ENCODE data around the gene GDF7.

GDF7 gene

DNA sequence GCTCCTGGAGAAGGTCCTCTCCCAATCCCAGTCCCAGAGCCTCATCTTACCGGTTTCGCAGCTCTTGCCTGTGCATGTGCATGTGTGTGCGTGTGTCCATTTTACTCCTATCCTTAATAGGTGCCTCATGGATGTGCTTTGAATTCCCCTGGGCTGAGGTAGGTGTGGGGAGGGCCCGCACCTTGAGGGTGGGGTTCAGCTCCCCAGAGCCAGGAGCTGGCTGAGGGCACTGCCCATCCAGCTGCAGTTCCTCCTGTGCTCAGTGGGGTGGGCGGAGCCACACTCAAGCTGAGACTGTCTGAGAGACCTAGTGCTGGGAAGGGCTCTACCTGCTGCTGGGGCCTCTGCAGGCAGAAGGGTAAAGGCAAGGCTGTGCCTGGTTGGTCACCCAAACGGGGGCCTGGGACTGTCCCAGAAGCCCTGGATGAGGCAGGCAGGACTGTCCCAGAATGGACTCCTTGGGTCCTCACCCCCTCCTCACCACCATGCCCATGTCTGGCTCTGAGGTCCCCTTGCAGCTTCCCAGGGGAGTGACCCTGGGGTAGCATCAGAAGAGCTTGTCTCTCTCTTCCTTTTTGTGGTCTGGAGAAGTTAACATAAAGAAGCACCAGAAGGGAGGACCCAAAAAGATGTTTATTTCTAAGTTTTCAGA is 8.9 kb downstream of the GDF7 start:
- no peak for DNase-seq

DNA sequence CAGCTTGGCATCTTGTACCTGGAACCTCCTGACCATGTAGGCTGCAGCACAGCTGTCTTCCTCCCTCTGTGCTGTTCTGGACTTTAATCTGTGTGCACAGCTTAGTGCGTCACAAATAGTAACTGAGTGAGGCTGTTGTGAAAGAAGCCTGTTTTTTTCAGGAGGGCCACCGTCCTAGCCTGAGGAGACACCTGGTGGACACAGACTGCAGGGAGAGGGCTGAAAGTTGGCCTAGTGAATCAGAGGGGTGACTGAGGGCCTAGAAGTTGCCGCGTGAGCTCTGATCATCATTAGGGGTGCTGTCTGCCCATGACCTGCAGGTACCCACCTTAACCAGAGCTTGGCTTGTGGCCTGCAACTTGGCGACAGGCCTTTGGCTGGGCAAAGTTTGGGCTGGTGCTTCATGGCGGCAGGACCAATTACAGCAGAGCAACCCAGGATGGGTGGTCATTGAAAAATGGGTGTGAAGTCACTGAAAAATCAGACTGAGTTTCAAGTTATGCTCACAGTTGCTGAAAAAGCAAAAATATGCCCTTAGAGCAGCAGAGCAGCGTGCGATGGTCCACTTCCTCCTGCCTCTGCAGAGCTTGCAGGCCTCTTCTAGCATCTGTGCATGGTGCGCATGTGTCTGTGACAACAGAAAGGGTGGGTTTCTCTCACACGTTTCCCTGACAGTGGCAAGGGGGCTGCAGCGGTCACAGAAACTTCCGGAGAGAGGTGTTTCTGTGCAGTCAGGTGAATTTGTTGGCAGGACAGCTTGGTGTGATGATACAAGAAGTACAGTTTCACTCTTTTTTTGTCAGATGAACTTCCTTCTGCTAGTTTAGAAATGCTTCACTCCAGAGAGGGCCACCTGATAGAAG is 9.6 kb downstream of the GDF7 start:
- DNase-seq = no peak

DNA sequence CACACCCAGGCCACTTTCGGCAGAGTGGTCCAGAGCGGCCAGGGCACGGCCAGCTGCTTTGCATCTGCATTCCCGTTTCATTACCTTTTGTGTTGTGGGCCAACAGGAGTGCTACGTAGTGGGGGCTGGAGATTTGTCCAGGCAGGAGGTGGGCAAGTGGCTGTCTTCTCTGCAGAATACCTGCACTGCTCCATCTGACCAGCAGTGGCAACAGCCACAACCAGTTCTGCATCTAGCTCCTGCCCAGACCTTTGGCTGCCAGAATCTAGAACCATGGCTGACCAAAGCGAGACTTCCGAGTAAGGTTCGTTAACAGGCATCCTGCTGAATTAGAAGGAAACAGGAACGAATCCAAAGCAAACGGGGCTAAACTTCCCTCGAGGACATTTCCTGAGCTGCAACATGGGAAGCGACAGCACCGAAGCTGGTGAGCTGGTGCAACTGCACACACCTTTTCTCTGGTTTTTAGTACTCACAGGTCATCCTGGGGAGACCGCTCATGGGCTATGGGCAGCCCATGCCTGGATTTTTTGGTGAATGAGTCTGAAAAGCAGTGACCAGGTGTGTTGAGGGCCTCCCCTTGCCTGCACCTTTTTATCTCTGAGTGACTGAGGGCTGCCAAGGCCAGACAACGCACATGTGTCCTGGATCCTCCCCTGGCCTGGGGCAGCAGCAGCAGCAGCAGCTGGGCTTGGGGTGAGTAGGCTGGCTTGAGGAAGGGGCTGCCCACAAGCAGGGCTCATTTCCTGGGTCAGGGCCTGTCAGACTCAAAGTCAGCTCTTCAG is 10.5 kb downstream of the GDF7 start:
- no peak for DNase-seq

DNA sequence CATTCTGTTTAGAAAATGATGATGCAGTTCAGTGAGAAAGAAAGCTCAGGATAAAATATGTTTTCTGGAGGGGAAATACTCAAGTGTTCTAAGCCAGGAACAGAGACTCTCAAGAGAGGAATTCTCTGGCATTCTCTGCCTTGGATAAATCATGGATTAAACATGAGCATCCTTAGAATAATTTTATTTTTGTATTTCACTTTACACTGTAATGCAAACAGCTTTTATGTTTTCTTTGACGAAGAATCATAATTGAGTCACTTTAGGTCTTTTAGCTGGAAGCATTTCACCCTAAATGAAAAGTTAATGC is 11.1 kb downstream of the GDF7 start:
- no peak for DNase-seq

DNA sequence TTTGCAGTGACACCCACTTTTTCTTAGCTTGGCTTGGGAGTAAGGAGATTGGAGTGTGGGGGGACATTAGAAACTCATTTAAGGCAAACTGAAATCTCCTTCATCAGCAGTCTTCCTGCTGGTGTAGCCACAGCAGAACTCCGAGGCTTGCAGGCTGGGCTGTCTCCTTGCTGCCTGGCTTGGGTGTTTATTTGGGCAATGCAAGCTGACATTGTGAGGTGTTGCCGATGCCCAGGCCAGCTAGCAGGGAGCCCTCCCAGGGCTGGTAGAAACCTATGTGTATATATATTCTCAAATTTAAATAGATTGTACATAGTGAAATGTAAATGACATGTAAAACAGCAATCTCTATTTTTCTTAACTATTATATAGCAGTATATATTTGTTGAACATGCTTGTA is 11.8 kb downstream of the GDF7 start:
- DNase-seq = no peak

DNA sequence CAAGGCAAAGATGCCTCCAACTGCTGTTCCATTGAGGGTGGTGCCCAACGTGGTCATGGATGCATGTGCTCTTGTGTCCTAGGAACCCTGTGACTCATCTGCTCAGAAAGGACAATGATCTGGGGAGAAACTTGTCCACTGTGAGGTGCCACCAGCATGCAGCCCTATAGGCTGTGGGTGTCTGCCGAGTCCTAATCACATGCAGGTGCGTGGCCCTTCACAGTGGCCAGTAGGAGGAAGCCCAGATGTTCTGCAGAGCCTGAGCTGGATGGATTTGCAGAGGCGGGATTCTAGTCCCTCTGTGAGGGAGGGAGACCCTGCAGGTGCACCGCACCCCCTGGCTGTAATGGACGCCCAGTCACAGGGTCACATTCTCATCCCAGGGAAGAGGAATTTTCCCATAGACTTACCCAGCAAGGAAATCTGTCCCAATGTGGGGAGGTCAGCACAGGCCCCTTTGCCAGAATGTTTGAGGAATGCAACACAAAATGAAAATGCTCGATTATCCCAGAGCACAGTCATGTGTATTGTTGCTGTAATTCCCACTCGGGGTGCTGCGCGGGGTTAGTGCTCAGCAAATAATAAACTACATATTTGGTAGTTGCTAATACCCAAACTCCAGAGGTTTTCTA is 13.9 kb downstream of the GDF7 start:
- no peak for DNase-seq

DNA sequence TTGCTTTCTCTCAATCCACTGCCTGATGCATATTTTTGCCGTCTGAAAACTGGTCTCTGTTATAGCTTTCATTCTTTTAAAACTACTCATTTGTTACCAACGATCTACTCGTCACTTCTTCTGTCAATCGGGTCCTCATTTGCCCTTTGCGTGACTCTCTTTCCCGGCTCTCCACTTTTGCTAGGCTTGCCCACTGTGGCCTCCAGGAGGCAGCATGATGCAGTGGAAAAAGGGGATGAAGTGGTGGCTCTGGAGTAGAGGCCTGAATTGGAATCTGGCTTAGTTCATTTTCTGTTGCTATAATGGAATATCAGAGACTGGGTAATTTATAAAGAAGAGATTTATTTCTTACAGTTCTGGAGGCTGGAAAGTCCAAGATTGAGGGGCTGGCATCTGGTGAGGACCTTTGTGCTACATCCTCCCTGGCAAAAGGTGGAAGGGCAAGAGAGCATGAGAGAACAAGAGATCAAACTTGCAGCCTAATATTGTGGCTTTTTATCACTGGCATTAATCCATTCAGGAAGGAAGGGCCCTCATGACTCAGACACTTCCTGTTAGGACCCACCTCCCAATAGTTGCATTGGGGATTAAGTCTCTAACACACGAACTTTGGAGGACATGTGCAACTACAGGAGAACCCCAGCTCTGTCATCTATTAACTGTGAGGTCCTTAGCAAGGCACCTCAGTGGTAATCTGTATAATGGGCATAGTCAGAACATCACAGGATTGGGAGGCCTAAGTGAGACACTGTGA is 15.4 kb downstream of the GDF7 start:
- DNase-seq = no peak

DNA sequence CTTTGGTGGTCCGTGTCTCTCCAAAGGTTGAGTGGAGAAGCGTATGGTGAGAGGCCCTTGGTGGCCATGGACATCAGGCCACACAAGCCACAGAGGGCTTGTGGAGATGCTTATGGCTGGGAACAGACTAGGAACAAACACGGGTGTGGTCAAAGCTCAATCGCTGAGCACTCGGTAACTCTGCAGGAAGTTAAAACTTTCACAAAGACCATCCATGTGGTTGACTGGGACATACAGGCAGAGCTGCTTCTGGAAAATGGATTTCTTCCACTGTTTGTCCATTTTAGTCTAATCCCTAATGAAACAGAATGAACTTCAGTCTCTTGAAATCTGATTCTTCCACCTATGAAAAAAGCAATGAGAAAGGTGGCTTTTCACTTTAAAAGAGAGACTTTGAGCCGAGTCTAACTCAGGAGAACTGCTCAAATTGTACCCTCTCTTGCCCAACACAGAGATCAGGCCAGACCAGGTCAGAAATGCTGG is 17.7 kb downstream of the GDF7 start:
- no peak for DNase-seq

DNA sequence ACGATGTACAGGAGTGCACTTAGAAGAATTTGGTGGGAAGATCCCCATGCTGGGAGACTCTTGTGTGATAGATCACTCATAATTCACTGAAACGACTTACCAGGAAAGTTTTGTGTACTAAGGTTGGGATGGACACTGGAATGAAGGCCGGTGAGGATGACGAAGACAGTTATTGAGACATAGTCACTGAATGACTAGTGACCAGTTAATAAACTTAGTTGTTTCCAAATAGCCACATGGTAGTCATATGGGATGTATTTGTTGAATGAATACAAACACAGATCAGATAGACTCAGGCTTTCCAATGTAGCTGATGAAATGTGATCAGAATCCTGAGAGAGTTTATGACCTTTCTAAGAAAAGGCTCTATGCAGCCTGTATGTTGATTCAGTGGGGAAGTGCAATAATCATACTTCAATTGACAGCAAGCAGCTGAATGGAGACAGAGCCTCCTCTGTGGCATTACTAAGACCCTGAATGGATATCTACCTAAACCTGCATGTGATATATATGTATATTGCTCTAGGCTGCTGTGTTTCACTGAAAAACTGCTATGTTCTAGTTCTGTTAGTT is 20.4 kb downstream of the GDF7 start:
- no peak for DNase-seq

DNA sequence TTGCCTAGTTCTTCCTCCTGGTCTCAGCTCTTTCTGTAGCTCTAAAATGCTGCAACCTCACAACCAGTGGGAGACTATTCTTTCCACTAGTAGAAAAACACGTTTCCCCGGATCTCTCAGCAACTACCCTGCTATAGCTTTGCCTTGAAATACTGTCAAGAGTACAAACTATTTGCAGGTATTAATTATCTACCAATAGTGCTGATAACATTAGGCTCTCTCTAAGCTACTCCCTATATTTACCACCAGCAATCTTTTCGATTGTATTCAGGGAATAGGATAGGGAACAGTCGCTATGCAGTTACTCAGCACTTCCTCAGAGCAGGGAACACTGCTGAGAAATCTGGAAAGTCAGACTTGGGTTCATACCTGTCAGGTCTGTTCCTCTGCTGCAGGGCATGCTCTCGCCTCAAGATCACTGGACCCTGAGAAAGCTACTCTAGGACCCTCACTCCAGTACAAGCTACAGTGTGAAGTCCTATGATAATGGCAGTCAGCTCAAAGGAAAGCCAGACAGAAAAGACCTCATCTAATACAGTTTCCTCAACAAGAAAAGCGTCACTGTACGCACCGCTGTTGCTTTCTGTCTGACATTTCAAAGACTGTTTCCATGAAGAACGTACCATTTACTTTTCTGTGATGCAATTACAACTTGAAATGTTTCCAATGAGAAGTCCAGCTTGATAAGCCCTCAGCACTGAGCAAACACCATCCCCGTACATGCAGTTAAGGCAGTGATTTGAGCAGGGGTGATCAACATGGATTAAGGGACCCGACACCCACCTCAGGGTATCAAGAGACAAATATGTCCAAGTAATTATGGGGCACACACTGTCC is 22.7 kb downstream of the GDF7 start:
- DNase-seq = no peak

DNA sequence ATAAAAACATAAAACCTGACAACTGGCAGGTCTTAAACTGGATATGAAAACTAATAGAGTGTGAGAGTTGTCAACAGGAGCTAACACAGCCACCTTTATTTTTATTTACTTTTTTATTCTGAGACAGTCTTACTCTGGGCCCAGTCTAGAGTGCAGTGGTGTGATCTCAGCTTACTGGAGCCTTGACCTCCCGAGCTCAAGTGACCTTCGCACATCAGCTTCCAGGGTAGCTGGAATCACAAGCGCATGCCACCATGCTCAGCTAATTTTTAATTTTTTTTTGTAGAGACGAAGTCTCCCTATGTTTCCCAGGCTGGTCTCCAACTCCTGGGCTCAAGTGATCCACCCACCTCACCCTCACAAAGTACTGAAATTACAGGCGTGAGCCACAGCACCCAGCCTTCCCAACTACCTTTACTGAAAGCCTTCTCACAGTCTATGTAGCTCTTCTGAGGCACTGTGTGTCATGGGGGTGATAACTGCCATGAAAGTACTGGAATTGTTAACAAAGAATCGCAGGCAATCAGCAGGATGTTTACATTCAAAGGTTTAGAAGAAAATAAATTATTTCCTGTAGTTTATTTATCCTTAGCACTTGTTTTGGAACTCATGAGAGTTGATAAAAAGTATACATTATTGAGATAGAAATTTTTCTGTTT is 24.3 kb downstream of the GDF7 start:
- no peak for DNase-seq

DNA sequence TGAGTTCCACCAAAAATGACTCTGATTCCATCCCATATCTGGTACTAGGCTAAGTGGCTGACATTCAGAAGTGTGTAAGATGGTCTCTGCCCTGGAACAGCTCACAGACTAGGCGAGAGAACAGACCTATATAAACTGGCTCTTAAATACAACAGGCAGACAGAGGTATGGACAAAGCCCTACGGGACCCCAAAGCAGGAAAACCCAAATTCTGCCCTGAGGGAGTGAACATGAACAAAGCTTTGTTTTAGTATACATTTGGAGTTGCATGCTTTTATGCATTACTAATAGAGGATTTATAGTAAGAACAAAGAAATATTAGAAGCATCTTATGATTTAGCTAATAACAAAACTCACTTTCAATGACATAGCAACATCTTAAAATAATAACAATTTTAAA is 25.1 kb downstream of the GDF7 start:
- DNase-seq = no peak

DNA sequence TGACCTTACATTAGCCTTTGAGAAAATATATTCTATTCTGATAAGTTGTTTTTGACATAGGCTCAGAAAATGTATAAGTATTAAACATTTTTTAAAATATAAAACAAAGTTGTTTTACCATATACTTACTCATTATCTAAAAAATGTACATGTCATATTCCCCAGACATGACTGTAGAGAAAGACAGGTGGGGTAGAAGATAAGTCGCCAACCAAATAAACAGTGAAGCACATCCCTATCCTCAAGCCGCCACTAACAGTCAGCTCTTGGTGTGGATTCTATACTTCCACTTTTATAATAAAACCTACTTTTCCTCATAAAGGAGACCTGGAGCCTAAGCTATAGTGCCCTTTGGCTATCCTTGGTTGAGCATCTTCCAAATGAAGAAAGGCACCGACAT is 26.4 kb downstream of the GDF7 start:
- DNase-seq = no peak

DNA sequence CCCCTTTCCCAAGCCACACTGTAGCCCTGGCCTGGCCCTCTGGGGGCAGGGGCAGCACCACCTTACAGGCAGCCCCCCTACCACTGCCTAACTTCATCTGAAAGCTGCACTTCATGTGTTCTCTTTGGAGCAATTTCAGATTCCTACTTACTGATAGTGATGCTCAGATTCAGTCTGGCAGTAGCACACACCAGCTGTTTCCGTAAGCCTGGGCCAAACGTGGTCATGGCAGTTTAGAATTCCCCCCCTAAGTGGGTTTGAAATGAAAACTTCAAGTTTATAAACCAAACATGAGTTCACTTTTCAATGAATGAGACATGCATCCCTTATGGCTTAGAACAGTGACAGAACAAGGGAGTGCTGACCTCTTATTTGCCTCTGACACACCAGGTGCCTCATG is 29.4 kb downstream of the GDF7 start:
- DNase-seq = no peak

DNA sequence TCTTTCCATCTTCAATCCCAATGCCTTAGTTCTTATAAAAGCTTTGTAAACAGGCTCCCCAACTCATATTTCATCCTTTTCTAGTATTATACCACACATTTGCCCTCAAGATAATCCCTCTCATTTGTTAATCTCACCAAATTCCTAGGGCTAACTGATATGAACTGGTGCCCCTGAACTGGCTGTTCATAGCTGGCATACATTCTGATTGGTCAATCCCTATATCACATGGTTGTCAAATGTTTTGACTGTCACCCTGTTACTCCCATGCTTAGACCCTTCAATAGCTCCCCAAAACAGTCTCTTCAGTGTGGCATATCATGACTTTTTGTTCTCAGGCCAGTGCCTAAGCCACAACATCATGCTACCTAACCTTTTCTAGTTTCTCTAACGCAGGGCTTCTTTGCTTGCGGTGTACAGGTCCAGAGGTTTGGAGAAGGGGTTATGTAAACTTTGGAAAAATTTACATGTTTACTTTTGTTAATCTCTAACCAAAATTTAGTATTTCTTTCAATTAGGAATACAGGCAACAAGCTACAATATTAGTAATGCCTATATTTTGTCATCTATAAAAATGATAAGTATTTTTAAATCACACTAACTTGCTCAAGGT is 30.5 kb downstream of the GDF7 start:
- DNase-seq = no peak

DNA sequence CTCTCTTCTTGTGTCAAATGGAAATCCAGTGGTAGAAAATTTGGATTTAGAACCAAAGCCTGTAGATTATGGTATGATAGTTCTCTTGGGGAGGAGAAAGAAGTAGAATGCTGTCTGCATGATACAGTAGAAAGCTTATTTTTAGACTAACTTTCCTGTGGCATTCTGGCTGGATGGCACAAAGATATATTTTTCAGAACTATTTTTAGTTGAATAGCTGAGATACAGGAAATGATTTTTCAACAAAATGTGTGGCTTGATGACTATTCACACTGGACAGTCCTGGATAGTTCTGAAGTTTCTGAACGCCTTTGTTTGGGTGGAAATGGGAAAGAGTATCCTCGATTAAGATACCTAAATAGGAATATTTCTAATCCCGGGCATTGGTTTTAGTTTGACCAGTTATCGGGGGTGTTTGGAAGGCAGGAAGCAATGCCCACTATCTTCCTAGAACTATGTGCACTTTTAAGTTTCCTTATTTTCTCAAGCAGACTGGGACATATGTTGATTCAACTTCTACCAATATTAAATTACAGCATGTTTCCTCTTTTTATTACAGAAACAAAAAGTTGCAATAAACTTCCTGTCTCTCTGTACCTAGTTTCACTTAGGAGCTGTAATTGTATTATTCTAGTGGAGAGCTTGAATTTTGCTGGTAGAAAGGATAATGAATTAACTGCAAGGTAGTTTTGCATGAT is 32.1 kb downstream of the GDF7 start:
- DNase-seq = no peak

DNA sequence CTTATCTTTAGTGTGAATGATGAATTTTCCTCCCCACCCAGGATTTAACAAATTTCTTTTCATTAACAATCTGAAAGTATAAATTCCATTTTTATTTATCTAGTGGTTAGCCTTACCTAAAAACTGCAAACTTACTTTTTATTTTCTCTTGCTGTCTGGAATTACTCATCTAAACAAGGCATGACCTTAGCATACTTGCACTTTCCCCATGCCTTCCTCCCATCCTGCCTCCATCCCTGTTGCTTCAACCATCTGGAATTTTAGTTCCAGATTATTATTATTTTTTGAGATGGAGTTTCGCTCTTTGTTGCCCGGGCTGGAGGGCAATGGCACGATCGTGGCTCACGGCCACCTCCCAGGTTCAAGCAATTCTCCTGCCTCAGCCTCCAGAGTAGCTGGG is 35.6 kb downstream of the GDF7 start:
- DNase-seq = no peak

DNA sequence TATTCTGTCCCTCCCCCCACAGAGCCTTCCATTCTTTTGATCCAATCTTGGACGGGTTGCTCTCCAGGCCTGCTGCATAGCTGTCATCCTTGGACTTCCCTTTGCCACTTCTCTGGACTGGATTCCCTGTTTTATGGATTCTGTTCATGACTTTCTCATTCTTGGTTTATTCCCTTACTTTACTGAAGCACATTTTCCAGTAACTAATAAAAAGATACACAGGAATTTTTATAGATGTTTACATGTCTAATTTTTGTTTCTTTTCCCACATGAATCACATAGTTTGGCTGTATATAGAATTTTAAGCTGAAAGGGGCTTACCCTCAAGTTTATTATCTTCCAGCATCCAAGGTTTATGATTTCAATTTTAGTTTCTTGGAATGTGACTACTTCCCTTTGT is 37.9 kb downstream of the GDF7 start:
- no peak for DNase-seq

DNA sequence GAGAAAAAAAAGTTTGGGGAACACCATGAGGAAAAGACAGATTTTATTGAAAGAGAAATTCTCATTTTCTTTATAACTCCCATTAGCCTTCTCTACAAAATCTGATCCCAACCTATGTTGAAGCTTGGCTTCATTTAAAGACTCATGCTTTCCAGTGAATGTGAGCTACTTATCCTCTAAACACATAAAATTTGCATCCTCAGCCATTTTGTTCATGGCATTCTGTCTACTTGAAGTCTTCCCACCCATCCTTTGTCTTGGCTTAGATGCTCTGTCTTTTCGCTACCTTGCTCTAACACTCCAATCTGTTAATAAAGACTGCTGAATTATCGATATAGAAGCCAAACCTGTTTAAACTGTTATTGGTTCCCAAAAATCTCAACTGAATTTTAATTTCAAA is 39.3 kb downstream of the GDF7 start:
- no peak for DNase-seq

DNA sequence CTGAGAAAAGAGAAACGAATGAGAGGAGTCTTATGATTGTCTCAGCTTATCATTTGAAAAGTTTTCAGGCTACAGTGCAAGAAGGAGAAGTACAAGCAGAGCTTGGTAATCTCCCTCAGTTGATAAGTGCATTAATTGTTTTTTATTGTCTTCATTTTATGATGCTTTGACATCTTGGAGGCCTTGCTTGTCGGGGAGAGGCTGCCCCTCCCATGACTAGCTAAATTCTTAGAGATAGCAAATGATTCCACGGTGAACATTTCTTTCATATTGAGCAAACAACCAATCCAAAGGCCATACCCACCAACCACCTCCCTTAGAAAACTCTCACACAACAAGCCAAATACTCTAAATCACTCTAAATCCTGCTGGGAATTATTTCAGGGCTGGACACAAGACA is 39.8 kb downstream of the GDF7 start:
- no peak for DNase-seq
